ENCODE measurements around the gene BCL2L13.
"Not testable (repeated sequence)": the region's sequence is repeated elsewhere in the genome, so short reads cannot be mapped to it uniquely, and the experiment has no call there.

BCL2L13 gene

DNA sequence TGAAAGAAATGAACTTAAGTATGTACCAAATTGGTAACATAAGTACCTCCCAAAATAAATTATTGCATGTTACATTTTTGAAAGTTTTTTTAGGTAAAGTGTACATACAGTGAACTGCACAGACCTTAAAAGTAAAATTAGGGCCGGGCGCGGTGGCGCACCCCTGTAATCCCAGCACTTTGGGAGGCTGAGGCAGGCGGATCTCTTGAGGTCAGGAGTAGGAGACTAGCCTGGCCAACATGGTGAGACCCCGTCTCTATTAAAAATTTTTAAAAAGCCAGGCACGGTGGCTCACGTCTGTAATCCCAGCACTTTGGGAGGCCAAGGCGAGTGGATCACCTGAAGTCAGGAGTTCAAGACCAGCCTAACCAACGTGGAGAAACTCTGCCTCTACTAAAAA, 1.7 kb upstream of the BCL2L13 start:
- DNase-seq (ENCODE audit: low read depth): not testable (repeated sequence)

DNA sequence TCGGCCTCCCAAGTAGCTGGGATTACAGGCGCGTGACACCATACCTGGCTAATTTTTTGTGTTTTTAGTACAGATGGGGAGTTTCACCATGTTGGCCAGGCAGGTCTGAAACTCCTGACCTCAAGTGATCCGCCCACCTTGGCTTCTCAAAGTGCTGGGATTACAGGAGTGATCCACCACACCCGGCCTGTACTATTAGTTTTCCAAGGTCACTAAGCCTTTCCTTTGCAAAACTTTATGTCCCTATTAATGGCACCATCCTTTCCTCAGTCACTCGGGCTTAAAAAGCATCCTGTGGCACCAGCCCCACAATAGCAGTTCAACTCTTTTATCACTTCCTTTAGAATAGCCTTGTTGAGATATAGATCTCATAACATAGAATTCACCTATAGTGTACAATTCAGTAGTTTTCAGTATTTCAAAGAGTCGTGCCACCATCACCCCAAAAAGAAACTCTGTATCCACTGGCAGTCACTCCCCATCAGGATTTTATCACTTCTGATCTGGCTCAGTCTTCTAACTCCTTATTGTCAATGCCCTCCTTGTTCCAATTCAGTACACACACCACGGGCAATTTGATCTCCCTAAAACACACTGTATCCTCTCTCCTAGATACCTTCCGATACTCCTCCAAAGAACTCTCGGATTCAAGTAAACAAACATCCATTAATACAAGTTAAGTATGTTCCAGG, 921 bp upstream of the BCL2L13 start:
- DNase-seq (ENCODE audit: low read depth): no peak

DNA sequence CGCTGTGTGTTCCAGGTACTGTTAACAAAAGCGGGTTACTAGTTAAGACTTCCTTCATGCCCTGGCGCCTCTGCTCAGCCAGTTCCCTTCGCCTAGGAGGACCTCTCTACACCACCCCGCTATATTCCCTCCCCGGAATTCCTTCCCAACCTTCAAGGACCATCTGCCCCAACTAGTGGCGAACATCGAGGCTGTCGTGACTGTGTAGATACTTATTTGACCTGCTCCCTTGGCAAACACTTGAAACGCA, 450 bp upstream of the BCL2L13 start:
- DNase-seq (ENCODE audit: low read depth): peak; percentile 11

DNA sequence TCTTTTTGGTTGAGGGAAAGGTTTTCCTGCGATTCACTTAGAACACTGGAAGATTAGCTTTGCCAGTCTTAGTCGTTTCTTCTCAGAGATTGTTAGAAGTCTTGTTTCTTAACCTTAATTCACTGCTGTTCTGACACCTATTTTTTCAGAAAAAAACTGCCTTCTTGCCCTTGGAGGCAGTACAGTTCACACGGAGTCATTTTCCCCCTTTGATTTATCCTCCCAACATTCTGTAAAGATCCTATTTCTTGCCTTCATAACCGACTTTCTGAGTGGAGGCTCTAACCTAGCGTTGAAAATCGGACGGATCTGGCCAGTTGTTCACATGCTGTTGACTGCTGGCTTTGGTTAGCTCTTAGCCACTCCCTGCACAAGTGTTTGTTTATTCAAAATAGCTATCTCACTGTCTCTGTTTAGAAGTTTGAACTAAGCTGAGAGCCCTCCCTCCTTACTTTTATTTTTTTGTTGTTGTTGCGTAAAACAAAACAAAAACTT, 737 bp downstream of the BCL2L13 start:
- no peak for DNase-seq (ENCODE audit: low read depth)

DNA sequence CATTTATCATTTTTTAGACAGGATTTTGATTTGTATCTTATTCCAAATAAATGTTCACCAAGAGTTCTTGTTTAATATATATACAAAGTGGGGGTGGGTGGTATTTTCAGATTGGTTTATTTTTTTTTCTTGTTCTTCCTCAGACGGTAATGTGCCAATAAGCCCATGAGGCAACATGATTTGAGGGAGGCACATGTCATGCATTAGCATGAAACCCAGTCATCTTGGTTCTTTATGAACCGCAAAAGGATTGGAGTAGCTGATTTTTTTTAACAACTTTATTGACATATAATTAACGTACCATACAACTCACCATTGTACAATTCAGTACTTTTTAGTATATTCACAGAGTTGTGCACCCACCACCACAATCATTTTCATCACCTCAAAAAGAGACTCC, 2.7 kb downstream of the BCL2L13 start:
- no peak for DNase-seq (ENCODE audit: low read depth)

DNA sequence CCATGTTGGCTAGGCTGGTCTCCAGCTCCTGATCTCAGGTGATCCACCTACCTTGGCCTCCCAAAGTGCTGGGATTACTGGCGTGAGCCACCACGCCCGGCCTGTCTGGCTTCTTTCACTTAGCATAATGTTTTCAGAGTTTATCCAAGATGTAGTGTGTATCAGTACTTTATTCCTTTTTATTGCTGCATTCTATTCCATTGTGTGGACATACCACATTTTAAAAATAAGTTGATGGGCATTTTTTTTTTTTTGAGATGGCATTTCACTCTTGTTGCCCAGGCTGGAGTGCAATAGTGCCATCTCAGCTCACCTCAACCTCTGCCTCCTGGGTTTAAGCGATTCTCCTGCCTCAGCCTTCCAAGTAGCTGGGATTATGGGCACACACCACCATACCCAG, 3.8 kb downstream of the BCL2L13 start:
- DNase-seq (ENCODE audit: low read depth): not testable (repeated sequence)

DNA sequence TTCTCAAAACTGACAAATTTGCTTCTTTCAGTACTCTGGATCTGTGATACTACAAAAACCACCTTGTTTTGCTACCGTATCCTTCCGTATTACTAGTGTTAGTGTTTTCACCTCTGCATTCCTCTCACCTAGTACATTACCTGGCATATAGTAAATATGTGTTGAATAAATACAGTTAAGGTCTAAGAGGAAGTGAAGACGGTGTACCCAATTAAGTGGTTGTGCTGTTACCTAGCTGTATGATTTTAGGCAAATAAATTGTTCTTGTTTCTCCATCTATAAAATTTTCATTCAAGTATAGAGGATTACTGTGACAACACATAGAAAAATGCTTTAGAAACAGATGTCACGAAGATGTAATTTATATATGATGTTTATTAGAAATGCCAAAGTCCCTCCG, 8.9 kb downstream of the BCL2L13 start:
- DNase-seq (ENCODE audit: low read depth): no peak

DNA sequence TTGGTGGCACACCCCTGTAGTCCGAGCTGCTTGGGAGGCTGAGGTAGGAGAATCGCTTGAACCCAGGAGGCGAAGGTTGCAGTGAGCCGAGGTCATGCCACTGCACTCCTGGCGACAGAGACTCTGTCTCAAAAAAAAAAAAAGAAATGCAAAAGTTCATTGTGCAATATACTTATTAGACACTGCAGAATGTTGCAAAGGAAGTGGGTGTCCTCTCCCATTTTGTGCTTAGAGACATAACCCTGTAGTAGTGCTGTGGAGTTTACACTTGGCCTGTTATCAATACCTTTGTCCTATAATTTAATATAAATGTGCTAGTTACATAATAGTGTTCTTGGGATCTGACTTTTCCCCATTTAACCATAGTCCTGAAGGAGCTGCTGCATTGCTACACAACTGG, 9.4 kb downstream of the BCL2L13 start:
- DNase-seq (ENCODE audit: low read depth): no peak

DNA sequence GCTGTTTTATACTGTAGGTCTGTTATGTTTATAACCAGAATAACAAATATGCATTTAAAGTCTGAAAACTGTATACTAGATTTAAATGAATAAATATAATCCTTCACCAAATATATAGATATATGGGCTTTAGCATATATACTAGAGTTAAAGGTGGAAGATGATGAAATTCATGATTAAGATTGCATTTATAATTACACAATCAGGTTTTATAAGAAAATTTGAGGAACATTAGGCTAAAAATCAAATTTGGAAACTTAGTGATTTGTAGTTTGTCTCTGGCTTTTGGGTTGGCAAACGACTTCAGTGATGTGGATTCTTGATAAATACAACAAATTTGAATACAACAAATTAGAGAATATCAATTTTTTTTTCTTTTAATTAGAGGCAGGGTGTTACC, 10.0 kb downstream of the BCL2L13 start:
- no peak for DNase-seq (ENCODE audit: low read depth)

DNA sequence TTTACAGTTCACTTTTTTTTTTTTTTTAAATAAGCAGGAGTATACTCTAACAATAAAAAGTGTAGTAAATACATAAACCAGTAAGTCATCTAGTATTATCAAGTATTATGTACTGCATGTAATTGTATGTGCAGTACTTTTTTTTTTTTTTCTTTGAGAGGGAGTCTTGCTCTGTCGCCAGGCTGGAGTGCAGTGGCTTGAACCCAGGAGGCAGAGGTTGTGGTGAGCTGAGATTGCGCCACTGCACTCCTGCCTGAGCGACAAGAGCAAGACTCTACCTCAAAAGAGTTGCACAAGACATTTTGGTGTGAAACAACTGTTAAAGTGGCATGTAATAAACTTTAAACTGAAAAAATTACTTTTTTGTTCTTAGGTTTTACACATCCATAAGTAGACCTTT, 16.7 kb downstream of the BCL2L13 start:
- DNase-seq (ENCODE audit: low read depth): no peak

DNA sequence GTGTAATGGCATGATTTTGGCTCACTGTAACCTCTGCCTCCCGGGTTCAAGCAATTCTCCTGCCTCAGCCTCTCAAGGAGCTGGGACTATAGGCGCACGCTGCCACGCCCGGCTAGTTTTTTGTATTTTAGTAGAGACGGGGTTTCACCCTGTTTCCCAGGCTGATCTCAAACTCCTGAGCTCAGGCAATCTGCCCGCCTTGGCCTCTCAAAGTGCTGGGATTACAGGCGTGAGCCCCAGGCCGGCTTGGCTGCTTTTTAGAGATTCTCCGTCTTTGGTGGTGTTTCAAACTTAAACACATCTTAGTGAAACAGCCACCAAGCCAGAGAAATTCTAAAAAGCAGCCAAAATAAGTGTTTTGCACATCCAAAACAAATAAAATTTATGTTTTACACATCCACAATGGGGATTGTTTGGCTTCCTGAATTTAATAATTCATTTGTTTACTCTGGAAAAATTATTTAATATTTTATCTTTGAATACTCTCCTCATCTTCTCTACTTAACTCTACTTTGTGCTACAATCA, 18.4 kb downstream of the BCL2L13 start:
- DNase-seq (ENCODE audit: low read depth): no peak

DNA sequence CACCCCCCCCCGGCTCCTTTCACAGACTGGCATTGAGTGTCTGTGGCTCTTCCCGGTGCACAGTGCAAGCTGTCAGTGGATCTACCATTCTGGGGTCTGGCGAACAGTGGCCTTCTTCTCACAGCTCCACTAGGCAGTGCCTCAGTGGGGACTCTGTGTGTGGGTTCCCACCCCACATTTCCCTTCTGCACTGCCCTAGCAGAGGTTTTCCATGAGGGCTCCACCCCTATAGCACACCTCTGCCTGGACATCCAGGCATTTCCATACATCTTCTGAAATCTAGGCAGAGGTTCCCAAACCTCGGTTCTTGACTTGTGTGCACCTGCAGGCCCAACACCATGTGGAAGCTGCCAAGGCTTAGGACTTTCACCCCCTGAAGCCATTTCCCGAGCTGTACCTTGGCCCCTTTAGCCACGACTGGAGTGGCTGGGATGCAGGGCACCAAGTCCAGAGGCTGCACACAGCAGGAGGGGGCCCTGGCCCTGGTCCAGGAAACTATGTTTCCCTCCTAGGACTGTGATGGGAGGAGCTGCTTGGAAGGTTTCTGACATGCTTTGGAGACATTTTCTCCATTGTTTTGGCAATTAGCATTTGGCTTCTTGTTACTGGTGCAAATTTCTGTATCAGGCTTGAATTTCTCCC, 26.0 kb downstream of the BCL2L13 start:
- no peak for DNase-seq (ENCODE audit: low read depth)

DNA sequence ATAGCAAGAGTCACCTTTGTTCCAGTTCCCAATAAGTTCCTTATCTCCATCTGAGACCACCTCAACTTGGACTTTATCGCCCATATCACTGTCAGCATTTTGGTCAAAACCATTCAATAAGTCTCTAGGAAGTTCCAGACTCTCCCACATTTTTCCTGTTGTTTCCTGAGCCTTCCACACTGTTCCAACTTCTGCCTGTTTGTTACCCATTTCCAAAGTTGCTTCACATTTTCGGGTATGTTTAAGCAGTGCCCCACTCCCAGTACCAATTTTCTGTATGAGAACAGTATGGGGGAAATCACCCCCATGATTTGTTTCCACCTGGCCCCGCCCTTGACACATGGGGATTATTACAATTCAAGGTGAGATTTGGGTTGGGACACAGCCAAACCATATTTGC, 26.7 kb downstream of the BCL2L13 start:
- no peak for DNase-seq (ENCODE audit: low read depth)

DNA sequence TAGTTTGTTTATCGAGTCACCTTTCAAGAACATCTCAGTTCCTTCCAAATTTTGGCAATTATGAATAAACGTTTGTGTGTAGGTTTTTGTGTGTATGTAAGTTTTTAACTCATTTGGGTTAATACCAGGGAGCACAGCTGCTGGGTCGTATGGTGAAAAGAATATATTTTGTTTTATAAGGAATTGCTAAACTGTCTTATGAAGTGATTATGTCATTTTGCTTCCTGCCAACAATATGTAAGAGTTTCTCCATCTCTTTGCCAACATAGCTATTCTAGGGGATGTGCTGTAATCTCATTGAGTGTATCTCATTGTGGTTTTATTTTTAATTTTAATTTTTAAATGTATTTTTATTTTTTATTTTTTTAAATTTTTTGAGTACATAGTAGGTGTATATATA, 27.3 kb downstream of the BCL2L13 start:
- DNase-seq (ENCODE audit: low read depth): no peak

DNA sequence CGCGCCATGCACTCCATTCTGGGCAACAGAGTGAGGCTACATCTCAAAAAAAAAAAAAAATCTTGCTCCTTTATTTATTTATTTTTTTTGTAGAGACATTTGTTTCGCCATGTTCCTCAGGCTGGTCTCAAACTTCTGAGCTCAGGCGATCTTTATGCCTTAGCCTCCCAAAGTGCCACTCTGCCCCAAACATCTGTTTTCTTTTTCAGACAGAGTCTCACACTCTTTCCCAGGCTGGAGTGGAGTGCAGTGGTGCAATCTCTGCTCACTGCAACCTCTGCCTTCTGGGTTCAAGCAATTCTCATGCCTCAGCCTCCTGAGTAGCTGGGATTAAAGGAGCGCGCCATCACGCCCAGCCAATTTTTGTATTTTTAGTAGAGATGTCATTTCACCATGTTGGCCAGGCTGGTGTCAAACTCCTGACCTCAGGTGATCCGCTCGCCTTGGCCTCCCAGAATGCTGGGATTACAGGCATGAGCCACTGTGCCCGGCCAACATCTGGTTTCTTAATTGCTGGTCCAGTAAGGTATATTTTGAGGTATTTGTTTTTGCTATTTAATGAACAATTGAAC, 33.0 kb downstream of the BCL2L13 start:
- DNase-seq (ENCODE audit: low read depth): not testable (repeated sequence)

DNA sequence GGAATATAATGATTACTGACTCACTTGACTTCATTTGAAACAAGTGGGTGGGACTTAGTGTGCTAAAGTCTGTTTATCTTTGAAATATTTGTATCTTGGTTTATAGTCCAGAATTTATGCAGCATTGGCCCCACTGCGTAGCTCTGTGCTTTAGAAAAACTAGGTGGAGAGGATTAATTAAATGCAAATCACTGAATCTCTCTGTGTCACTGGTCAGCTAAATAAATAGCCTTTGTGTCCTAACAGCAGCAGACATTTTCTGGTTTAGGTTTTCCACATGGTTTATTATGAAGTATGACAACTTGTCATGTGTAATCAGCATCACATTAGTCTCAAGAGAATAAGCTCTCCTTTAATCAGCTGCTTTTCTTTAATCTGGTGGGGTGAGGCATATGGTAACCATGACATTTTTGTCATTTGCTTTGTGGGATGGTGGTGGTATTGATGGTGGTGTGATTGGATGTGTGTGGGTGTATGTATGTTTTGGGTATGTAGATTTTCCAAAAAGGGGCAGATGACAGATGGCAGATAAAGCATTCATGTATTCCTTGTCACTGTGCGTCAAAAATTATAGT, 33.9 kb downstream of the BCL2L13 start:
- DNase-seq (ENCODE audit: low read depth): no peak

DNA sequence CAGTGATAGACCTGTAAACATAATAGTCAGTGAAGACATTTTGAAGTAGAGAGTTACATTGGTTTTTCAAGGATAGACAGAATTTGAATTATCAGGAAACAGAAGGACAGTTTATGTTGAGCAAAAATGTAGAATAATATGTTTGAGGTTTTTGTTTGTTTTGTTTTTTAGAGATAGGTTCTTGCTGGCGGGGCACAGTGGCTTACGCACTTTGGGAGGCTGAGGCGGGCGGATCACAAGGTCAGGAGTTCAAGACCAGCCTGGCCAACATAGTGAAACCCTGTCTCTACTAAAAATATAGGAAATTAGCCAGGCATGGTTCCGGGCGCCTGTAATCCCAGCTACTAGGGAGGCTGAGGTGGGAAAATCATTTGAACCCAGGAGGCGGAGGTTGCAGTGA, 35.6 kb downstream of the BCL2L13 start:
- no peak for DNase-seq (ENCODE audit: low read depth)

DNA sequence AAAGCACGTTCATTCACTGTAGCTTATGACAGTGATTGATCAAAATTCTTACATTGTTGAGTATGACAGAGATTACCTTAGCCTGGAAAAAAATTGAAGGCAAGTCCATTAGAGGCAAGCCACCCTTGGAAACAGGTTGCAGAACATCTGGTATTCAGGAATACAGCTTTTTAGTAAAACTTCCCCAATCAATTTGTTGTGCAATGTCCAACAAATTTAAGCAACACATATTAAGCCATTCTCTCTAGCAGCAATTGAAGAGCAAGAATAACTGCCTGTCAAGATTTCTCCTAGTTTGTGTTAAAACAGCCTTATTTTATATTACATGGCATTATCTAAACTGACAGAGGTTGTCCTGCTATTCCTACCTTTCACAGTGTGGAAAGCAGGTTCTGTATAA, 37.0 kb downstream of the BCL2L13 start:
- no peak for DNase-seq (ENCODE audit: low read depth)

DNA sequence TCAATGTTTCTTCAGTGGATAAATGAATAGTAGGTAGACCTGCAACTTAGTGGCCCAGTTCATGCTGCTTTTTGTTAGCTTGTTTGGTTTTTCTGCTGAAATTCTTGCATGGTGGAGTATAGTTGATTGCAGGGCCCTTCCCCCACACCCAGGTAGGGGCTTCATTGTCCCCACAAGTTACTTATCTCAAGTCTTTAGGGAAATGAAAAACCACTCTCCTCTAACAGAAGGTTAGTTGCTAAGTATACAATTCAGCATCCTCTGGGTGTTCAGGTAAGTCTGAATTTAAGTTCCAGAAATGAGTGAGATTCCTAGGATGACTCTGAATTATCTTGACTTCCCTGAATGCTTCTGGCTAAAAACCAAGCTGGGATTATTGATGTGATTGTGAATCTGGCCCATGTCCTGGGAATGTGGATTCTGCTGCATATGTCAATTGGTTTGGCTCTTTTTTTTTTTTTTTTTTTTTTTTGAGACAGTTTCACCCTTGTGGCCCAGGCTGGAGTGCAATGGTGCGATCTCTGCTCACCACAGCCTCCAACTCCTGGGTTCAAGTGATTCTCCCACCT, 40.3 kb downstream of the BCL2L13 start:
- no peak for DNase-seq (ENCODE audit: low read depth)

DNA sequence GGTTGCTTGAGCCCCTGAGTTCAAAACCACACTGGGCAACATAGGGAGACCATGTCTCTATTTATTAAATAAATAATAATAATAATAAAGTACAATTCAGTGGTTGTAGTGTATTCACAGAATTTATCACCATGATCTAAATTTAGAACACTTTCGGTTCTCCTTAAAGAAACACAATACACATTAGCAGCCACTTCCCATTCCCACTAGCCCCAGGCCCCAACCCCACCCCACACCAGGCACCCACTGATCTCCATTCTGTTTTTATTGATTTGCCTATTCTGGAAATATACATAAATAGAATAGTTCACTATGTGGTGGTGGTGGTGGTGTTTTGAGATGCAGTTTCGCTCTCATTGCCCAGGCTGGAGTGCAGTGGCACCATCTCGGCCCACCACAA, 45.7 kb downstream of the BCL2L13 start:
- no peak for DNase-seq (ENCODE audit: low read depth)

DNA sequence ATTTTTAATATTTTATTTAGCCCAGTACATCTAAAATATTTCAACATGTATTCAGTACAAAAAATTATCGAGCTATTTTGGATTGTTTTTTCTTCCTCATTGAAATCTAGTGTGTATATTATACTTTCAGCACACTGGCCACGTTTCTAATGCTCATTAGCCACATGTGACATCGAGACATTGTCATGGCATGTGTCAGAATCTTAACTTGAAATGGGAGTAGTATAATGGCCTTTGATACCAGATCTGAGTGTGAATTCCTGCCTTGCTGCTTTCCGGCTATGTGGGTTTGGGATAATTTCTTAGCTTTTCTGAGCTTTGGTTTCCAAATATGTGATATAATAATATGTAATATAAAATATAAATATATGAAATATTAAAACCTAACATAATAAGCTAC, 54.3 kb downstream of the BCL2L13 start:
- DNase-seq (ENCODE audit: low read depth): no peak

DNA sequence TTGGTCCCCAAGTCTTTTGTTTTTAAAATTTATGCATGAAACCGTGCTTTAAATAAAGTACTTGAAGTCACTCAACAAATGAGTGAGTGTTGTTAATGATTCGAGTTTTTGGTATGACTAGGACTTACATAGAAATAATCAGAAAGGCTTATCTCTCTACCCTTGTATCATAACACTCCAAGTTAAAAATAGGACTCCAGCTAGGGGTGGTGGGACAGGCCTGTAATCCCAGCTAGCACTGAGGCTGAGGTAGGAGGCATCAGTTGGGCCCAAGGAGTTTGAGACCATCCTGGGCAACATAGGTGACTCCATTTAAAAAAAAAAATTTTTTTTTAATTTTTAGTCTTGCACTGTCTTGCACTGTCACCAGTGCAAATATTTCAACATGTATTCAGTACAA, 55.6 kb downstream of the BCL2L13 start:
- DNase-seq (ENCODE audit: low read depth): no peak

DNA sequence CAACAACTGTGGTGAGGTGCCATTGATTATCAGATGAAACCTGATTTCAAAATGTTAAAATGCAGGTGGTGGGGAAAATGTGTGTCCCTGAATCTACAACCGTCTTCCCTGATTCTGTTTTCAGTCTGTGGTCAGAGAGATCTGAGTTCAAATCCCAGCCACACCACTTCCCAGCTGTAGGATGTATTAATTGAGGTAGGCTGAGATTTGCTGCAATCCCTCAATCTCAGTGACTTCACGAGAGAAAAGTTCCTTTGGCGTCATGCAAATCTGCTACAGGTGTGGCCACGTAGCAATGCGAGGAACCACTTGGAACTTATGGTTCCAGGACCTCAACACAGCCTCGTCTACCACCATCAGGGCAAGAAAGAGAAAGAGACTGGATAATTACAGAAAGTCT, 56.2 kb downstream of the BCL2L13 start:
- DNase-seq (ENCODE audit: low read depth): no peak
